ENCODE measurements around the gene TUBGCP5.

GRCh38 chr15:22963641-22964040, 75.7 kb downstream of the TUBGCP5 start:
- TF ChIP-seq CTCF (IDR thresholded peaks at IDR 0.05 in 8 of 11, conservative IDR thresholded peaks at IDR 0.05 in 3 of 11): no peak
- TF ChIP-seq POLR2A (IDR thresholded peaks at IDR 0.05): no peak
- TF ChIP-seq POLR2AphosphoS5 (IDR thresholded peaks at IDR 0.05): no peak

Measured in spleen (tissue), 7 donors.